ENCODE data around the gene CWC15.

The CWC15 gene

GRCh38 chr11:94968334-94968958, 4.9 kb downstream of the CWC15 start:
- Mint-ChIP-seq H3K4me1 (ENCODE audit: low read depth) (peaks cover 26% of the 10 kb centered on the region), H3K27ac (peak overlapping the region; percentile 62), H3K36me3 (ENCODE audit: low read depth) (peaks cover 93% of the 10 kb centered on the region), H3K9me3 (no peaks in the 10 kb centered on the region), H3K4me3 (no peak overlapping the region), H3K27me3 (no peaks in the 10 kb centered on the region)
- DNase-seq: no peak

- H3K27me3 Mint-ChIP-seq: no peaks in the 10 kb centered on the region
- DNase-seq: no peak
- no peaks in the 10 kb centered on the region for H3K9me3 Mint-ChIP-seq
- peaks cover 89% of the 10 kb centered on the region for H3K36me3 Mint-ChIP-seq (ENCODE audit: low read depth)
- peaks cover 9% of the 10 kb centered on the region for H3K4me1 Mint-ChIP-seq (ENCODE audit: low read depth)
- peak overlapping the region; percentile 13 for H3K27ac Mint-ChIP-seq
- H3K4me3 Mint-ChIP-seq: no peak overlapping the region
Observed at GRCh38 chr11:94964934-94965333, 8.4 kb downstream of the CWC15 start.

- no peaks in the 10 kb centered on the region for H3K4me1 Mint-ChIP-seq (ENCODE audit: low read depth)
- H3K27ac Mint-ChIP-seq: no peak overlapping the region
- no peaks in the 10 kb centered on the region for H3K9me3 Mint-ChIP-seq
- H3K36me3 Mint-ChIP-seq (ENCODE audit: low read depth): peaks cover 73% of the 10 kb centered on the region
- H3K4me3 Mint-ChIP-seq: no peak overlapping the region
- no peaks in the 10 kb centered on the region for H3K27me3 Mint-ChIP-seq
- no peak for DNase-seq
Observed at GRCh38 chr11:94961255-94961654, 12.1 kb downstream of the CWC15 start.

- no peaks in the 10 kb centered on the region for H3K27me3 Mint-ChIP-seq
- no peaks in the 10 kb centered on the region for H3K4me1 Mint-ChIP-seq (ENCODE audit: low read depth)
- no peak overlapping the region for H3K27ac Mint-ChIP-seq
- no peak for DNase-seq
- H3K36me3 Mint-ChIP-seq (ENCODE audit: low read depth): peaks cover 65% of the 10 kb centered on the region
- H3K4me3 Mint-ChIP-seq: no peak overlapping the region
- no peaks in the 10 kb centered on the region for H3K9me3 Mint-ChIP-seq
Observed at GRCh38 chr11:94960488-94960887, 12.9 kb downstream of the CWC15 start.

GRCh38 chr11:94959179-94959578, 14.2 kb downstream of the CWC15 start:
- no peak for DNase-seq
- H3K36me3 Mint-ChIP-seq (ENCODE audit: low read depth): peaks cover 52% of the 10 kb centered on the region
- no peak overlapping the region for H3K4me3 Mint-ChIP-seq
- H3K4me1 Mint-ChIP-seq (ENCODE audit: low read depth): peaks cover 4% of the 10 kb centered on the region
- H3K27me3 Mint-ChIP-seq: no peaks in the 10 kb centered on the region
- no peak overlapping the region for H3K27ac Mint-ChIP-seq
- no peaks in the 10 kb centered on the region for H3K9me3 Mint-ChIP-seq

- Mint-ChIP-seq H3K36me3 (ENCODE audit: low read depth) (peaks cover 43% of the 10 kb centered on the region), H3K27ac (no peak overlapping the region), H3K4me3 (no peak overlapping the region), H3K27me3 (no peaks in the 10 kb centered on the region), H3K4me1 (ENCODE audit: low read depth) (peaks cover 4% of the 10 kb centered on the region), H3K9me3 (no peaks in the 10 kb centered on the region)
- DNase-seq: no peak
Observed at GRCh38 chr11:94958121-94958696, 15.1 kb downstream of the CWC15 start.

- no peaks in the 10 kb centered on the region for H3K9me3 Mint-ChIP-seq
- H3K27me3 Mint-ChIP-seq: no peaks in the 10 kb centered on the region
- H3K4me3 Mint-ChIP-seq: no peak overlapping the region
- no peak for DNase-seq
- H3K4me1 Mint-ChIP-seq (ENCODE audit: low read depth): peaks cover 4% of the 10 kb centered on the region
- H3K36me3 Mint-ChIP-seq (ENCODE audit: low read depth): peaks cover 33% of the 10 kb centered on the region
- no peak overlapping the region for H3K27ac Mint-ChIP-seq
Observed at GRCh38 chr11:94956963-94957362, 16.4 kb downstream of the CWC15 start.

GRCh38 chr11:94954753-94955152, 18.6 kb downstream of the CWC15 start:
- Mint-ChIP-seq H3K9me3 (no peaks in the 10 kb centered on the region), H3K27ac (no peak overlapping the region)

GRCh38 chr11:94948070-94948617, 25.2 kb downstream of the CWC15 start:
- peaks cover 6% of the 10 kb centered on the region for H3K27me3 Mint-ChIP-seq
- no peak overlapping the region for H3K27ac Mint-ChIP-seq
- H3K36me3 Mint-ChIP-seq (ENCODE audit: low read depth): no peaks in the 10 kb centered on the region
- H3K4me1 Mint-ChIP-seq (ENCODE audit: low read depth): no peaks in the 10 kb centered on the region
- no peak for DNase-seq
- no peak overlapping the region for H3K4me3 Mint-ChIP-seq
- no peaks in the 10 kb centered on the region for H3K9me3 Mint-ChIP-seq

More at GRCh38 chr11:94954753-94955152, 18.6 kb downstream of the CWC15 start:
- Mint-ChIP-seq H3K27me3 (peaks cover 4% of the 10 kb centered on the region), H3K36me3 (ENCODE audit: low read depth) (peaks cover 16% of the 10 kb centered on the region), H3K4me1 (ENCODE audit: low read depth) (peaks cover 4% of the 10 kb centered on the region), H3K4me3 (no peak overlapping the region)
- no peak for DNase-seq

GRCh38 chr11:94946812-94947211, 26.5 kb downstream of the CWC15 start:
- no peak overlapping the region for H3K27ac Mint-ChIP-seq
- no peaks in the 10 kb centered on the region for H3K9me3 Mint-ChIP-seq
- DNase-seq: no peak
- H3K36me3 Mint-ChIP-seq (ENCODE audit: low read depth): no peaks in the 10 kb centered on the region
- no peak overlapping the region for H3K4me3 Mint-ChIP-seq
- no peaks in the 10 kb centered on the region for H3K4me1 Mint-ChIP-seq (ENCODE audit: low read depth)
- peaks cover 6% of the 10 kb centered on the region for H3K27me3 Mint-ChIP-seq

GRCh38 chr11:94941131-94941530, 32.2 kb downstream of the CWC15 start:
- Mint-ChIP-seq H3K4me3 (no peak overlapping the region), H3K27ac (no peak overlapping the region)
- no peak for DNase-seq

GRCh38 chr11:94939346-94939745, 34.0 kb downstream of the CWC15 start:
- no peaks in the 10 kb centered on the region for H3K27me3 Mint-ChIP-seq

More at GRCh38 chr11:94941131-94941530, 32.2 kb downstream of the CWC15 start:
- Mint-ChIP-seq H3K36me3 (ENCODE audit: low read depth) (no peaks in the 10 kb centered on the region), H3K27me3 (no peaks in the 10 kb centered on the region), H3K4me1 (ENCODE audit: low read depth) (no peaks in the 10 kb centered on the region), H3K9me3 (no peaks in the 10 kb centered on the region)

GRCh38 chr11:94938095-94939055, 35.0 kb downstream of the CWC15 start:
- no peak for DNase-seq
- no peaks in the 10 kb centered on the region for H3K9me3 Mint-ChIP-seq
- H3K27ac Mint-ChIP-seq: no peak overlapping the region
- H3K4me1 Mint-ChIP-seq (ENCODE audit: low read depth): peaks cover 24% of the 10 kb centered on the region
- no peak overlapping the region for H3K4me3 Mint-ChIP-seq
- no peaks in the 10 kb centered on the region for H3K27me3 Mint-ChIP-seq
- no peaks in the 10 kb centered on the region for H3K36me3 Mint-ChIP-seq (ENCODE audit: low read depth)

More at GRCh38 chr11:94939346-94939745, 34.0 kb downstream of the CWC15 start:
- Mint-ChIP-seq H3K4me1 (ENCODE audit: low read depth) (peaks cover 15% of the 10 kb centered on the region), H3K27ac (no peak overlapping the region), H3K36me3 (ENCODE audit: low read depth) (no peaks in the 10 kb centered on the region), H3K4me3 (no peak overlapping the region), H3K9me3 (no peaks in the 10 kb centered on the region)
- DNase-seq: no peak

- H3K36me3 Mint-ChIP-seq (ENCODE audit: low read depth): no peaks in the 10 kb centered on the region
- H3K9me3 Mint-ChIP-seq: no peaks in the 10 kb centered on the region
Observed at GRCh38 chr11:94934846-94935245, 38.5 kb downstream of the CWC15 start.

More at GRCh38 chr11:94934846-94935245, 38.5 kb downstream of the CWC15 start:
- H3K27me3 Mint-ChIP-seq: no peaks in the 10 kb centered on the region
- no peak overlapping the region for H3K4me3 Mint-ChIP-seq
- no peak for DNase-seq
- no peak overlapping the region for H3K27ac Mint-ChIP-seq
- H3K4me1 Mint-ChIP-seq (ENCODE audit: low read depth): peaks cover 29% of the 10 kb centered on the region
